Measurements from ENCODE around the gene LPCAT3.
A peak's percentile ranks its signal among the peaks of the same experiment; 100 is the strongest.

The LPCAT3 gene

GRCh38 chr12:6998715-6999451, 19.4 kb downstream of the LPCAT3 start:
- no peak for DNase-seq (ENCODE audit: low spot score)

GRCh38 chr12:6996040-6996441, 22.2 kb downstream of the LPCAT3 start:
- no peak for DNase-seq (ENCODE audit: low spot score)

- DNase-seq (ENCODE audit: low spot score) = no peak
Observed at GRCh38 chr12:6987956-6988553, 30.2 kb downstream of the LPCAT3 start.

- DNase-seq (ENCODE audit: low spot score) = no peak
Observed at GRCh38 chr12:6982532-6982931, 35.7 kb downstream of the LPCAT3 start.

- no peak for DNase-seq (ENCODE audit: low spot score)
Observed at GRCh38 chr12:6981152-6982052, 36.9 kb downstream of the LPCAT3 start.

- no peak for DNase-seq (ENCODE audit: low spot score)
Observed at GRCh38 chr12:6980740-6981139, 37.5 kb downstream of the LPCAT3 start.

- no peak for DNase-seq (ENCODE audit: low spot score)
Observed at GRCh38 chr12:6980075-6980474, 38.2 kb downstream of the LPCAT3 start.

GRCh38 chr12:6979453-6979852, 38.8 kb downstream of the LPCAT3 start:
- no peak for DNase-seq (ENCODE audit: low spot score)

- DNase-seq (ENCODE audit: low spot score) = no peak
Observed at GRCh38 chr12:6979021-6979420, 39.3 kb downstream of the LPCAT3 start.

GRCh38 chr12:6978611-6979011, 39.7 kb downstream of the LPCAT3 start:
- DNase-seq (ENCODE audit: low spot score) = no peak

GRCh38 chr12:6978188-6978587, 40.1 kb downstream of the LPCAT3 start:
- no peak for DNase-seq (ENCODE audit: low spot score)

GRCh38 chr12:6977653-6978052, 40.6 kb downstream of the LPCAT3 start:
- no peak for DNase-seq (ENCODE audit: low spot score)

- no peak for DNase-seq (ENCODE audit: low spot score)
Observed at GRCh38 chr12:6975297-6976032, 42.8 kb downstream of the LPCAT3 start.

GRCh38 chr12:6974180-6974579, 44.1 kb downstream of the LPCAT3 start:
- no peak for DNase-seq (ENCODE audit: low spot score)

GRCh38 chr12:6970096-6970527, 48.2 kb downstream of the LPCAT3 start:
- DNase-seq (ENCODE audit: low spot score) = no peak

- no peak for DNase-seq (ENCODE audit: low spot score)
Observed at GRCh38 chr12:6968426-6968825, 49.9 kb downstream of the LPCAT3 start.

GRCh38 chr12:6967651-6968100, 50.6 kb downstream of the LPCAT3 start:
- no peak for DNase-seq (ENCODE audit: low spot score)

GRCh38 chr12:6966351-6966750, 51.9 kb downstream of the LPCAT3 start:
- no peak for DNase-seq (ENCODE audit: low spot score)

- no peak for DNase-seq (ENCODE audit: low spot score)
Observed at GRCh38 chr12:6965714-6966113, 52.6 kb downstream of the LPCAT3 start.

GRCh38 chr12:6965026-6965661, 53.1 kb downstream of the LPCAT3 start:
- peak; percentile 92 for DNase-seq (ENCODE audit: low spot score)

- peak; percentile 48 for DNase-seq (ENCODE audit: low spot score)
Observed at GRCh38 chr12:6964605-6965025, 53.7 kb downstream of the LPCAT3 start.

Data from hematopoietic multipotent progenitor cell treated with erythropoietin and hydrocortisone succinate and interleukin-3 and kit ligand, for 17 days (in vitro differentiated cells).